Suprapubic skin (tissue), 4 donors: Measurements from ENCODE around the gene NCAPG2.

ENCODE experiments used
- CTCF ChIP-seq, 2 donors: fragments of 200-600 bp in 1 of 2; fragments of 450-650 bp in 1 of 2; sonication (generic) in 1 of 2; IDR thresholded peaks; one replicate each; pipeline ENCODE4 v1.5.1; 2016 to 2019; ENCODE audit warnings: antibody characterized with exemption in 2 of 2, mild to moderate bottlenecking in 1 of 2, moderate library complexity in 1 of 2
- EP300 ChIP-seq: sonication (generic); formaldehyde crosslinking; IDR thresholded peaks from one replicate; pipeline ENCODE4 v1.6.1; 2017; ENCODE audit warnings: antibody characterized with exemption
- POLR2AphosphoS5 ChIP-seq, 3 donors: sonication (generic); formaldehyde crosslinking; IDR thresholded peaks; one replicate each; pipeline ENCODE4 v1.6.1; 2017; ENCODE audit warnings: antibody characterized with exemption in 3 of 3

- TF ChIP-seq CTCF (IDR thresholded peaks at IDR 0.05), result no peak
- no peak for TF ChIP-seq POLR2AphosphoS5 (IDR thresholded peaks at IDR 0.05)
- no peak for TF ChIP-seq EP300
Measured at GRCh38 chr7:158737064-158737695, 32.6 kb upstream of the NCAPG2 start.
